IgD-negative memory B cell (primary cell): ENCODE data around the gene GPR108. TPM values are rescaled to one million over a fixed set of nuclear protein-coding genes. Genes with fewer than 3 reads are reported as not detected.
"Not testable (repeated sequence)": the region's sequence is repeated elsewhere in the genome, so short reads cannot be mapped to it uniquely, and the experiment has no call there.

Experiments used
- H3K27ac Mint-ChIP-seq, 3 donors: one replicate each; pipeline ENCODE4 v1.8.0; 2020 to 2022; ENCODE audit warnings: mild to moderate bottlenecking in 3 of 3, mixed read lengths in 3 of 3, moderate library complexity in 1 of 3
- H3K27me3 Mint-ChIP-seq: one replicate; pipeline ENCODE4 v1.8.0; 2021; ENCODE audit warnings: mixed read lengths
- H3K36me3 Mint-ChIP-seq: one replicate; pipeline ENCODE4 v1.8.0; 2020; ENCODE audit warnings: mild to moderate bottlenecking, mixed read lengths
- H3K4me1 Mint-ChIP-seq, 3 donors: one replicate each; pipeline ENCODE4 v1.8.0; 2020 to 2022; ENCODE audit warnings: mixed read lengths in 3 of 3, mild to moderate bottlenecking in 1 of 3
- H3K4me3 Mint-ChIP-seq, 4 donors: one replicate each; pipeline ENCODE4 v1.8.0; 2020 to 2022; ENCODE audit warnings: mild to moderate bottlenecking in 4 of 4, mixed read lengths in 4 of 4, moderate library complexity in 3 of 4
- H3K9me3 Mint-ChIP-seq, 3 donors: one replicate each; pipeline ENCODE4 v1.8.0; 2020 to 2021; ENCODE audit warnings: mixed read lengths in 3 of 3, mild to moderate bottlenecking in 1 of 3
- polyA plus RNA-seq: library from polyadenylated mRNA; unstranded; fragments of 300-500 nt; fragmentation: Illumina TruSeq; gene quantifications from one replicate; pipeline ENCODE4 v1.2.3, GENCODE V29; 2021

The GPR108 gene
- polyA plus RNA-seq, 1 donor from 2014 or later: 81.3 TPM

DNA sequence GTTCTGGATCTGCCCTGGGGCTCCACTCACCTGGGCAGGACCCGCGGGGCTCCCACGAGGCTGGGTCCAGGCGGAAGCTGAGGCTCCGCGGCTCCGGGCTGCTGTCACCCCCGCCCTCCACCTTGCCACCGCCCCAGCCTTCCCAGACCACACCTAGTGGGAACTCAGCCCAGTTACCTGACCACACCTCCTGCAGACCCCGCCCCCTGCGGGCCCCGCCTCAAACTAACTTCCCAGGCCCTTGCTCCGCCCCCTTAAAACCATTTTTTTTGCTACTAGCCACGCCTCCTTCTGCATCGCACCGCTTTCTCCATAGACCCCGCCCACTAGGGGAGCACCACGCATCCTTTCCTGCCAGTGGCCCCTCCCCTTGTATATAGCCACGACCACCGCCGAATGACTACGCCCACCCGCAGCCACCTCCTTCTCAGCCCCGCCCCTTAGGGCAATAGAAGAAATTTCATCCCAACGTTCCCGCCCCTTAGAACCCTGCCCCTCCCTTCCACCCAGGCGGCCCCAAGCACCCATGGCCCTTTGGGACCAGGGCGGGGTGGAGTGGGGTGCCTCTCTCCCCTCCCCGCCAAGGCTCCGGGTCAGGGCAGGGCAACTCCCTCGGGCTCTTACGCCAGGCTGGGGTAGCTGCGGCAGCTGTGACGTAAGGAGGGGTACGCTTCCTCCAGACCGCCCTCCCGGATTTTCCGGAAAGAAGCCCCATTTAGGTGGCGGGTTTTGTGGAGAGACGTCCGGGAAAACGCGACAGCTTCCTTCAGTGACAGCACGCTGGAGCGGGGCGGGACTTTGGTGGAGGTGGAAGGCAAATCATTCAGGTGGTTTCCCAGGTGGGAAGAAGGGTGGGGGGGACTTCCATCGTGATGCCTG is 30.2 kb upstream of the GPR108 start, which contains the start of gene SH2D3A:
TSS of gene SH2D3A (minus strand) at position 79 of the 879 bp plus-strand sequence. CDS start 3,687 bp downstream, outside the sequence.
- H3K27ac Mint-ChIP-seq: peak within 1 kb of the TSS; percentile 75 to 96 (median 77)
- H3K9me3 Mint-ChIP-seq: no peaks in the 10 kb centered on the region
- peaks cover 10 to 38% (median 37%) of the 10 kb centered on the region in 3 donors for H3K4me1 Mint-ChIP-seq
- no peaks in the 10 kb centered on the region for H3K36me3 Mint-ChIP-seq
- H3K27me3 Mint-ChIP-seq: no peaks in the 10 kb centered on the region
- peak within 1 kb of the TSS; percentile 90 to 94 (median 92) for H3K4me3 Mint-ChIP-seq

DNA sequence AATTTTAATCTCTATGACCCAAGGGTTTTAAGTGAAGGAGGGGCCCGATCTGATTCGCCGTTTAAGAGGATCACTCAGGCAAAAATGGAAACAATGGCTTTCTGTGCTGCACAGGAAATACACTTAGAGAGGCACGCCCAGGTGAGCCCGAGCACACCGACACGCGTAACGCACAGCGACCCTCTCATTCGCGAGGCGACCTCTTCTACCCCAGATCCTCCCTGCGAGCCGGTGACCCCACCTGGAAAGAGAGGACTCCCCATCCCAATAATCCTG is 29.6 kb upstream of the GPR108 start:
- H3K27ac Mint-ChIP-seq: peak overlapping the region; percentile 75 to 96 (median 77)
- no peaks in the 10 kb centered on the region for H3K36me3 Mint-ChIP-seq
- no peaks in the 10 kb centered on the region for H3K9me3 Mint-ChIP-seq
- H3K4me3 Mint-ChIP-seq: peak overlapping the region; percentile 90 to 94 (median 92)
- peaks cover 10 to 36% (median 34%) of the 10 kb centered on the region in 3 donors for H3K4me1 Mint-ChIP-seq
- H3K27me3 Mint-ChIP-seq: no peaks in the 10 kb centered on the region

DNA sequence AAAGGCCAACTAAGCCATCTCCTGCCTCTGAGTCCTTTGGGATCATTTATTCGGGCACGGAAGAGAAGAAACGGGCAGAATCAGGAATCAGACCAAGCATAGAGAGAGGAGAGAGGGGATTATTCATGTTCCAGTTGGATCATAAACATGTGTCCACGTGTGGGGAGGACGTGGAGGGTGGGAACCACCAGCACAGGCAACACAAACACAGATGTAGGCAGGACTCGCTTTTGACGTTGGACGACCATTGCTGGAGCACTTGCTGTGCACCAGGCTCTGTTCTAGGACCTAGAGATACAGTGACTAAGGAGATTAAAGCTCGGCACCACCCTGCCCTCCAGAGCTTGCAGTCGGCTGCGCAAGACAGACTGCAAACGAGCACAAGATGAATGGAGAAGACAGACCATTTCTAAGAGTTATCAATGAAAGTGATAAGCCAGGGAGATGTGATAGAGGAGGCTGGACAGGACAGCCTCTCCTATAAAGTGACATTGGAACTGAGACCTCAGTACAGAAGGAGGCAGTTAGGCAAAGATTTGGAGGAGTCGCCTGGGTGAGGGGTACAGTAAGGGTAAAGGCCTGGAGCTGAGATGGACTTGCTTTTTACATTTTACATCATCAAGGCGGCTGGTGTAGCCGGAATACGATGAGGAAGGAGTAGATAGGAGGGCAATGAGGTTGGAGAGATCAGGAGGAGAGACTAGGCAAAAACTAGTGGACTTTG is 29.1 kb upstream of the GPR108 start:
- H3K4me1 Mint-ChIP-seq: peaks cover 10 to 34% (median 30%) of the 10 kb centered on the region in 3 donors
- peak overlapping the region; percentile 75 to 96 (median 77) for H3K27ac Mint-ChIP-seq
- H3K9me3 Mint-ChIP-seq: no peaks in the 10 kb centered on the region
- no peaks in the 10 kb centered on the region for H3K27me3 Mint-ChIP-seq
- no peaks in the 10 kb centered on the region for H3K36me3 Mint-ChIP-seq
- H3K4me3 Mint-ChIP-seq: peak overlapping the region; percentile 90 to 94 (median 92)

DNA sequence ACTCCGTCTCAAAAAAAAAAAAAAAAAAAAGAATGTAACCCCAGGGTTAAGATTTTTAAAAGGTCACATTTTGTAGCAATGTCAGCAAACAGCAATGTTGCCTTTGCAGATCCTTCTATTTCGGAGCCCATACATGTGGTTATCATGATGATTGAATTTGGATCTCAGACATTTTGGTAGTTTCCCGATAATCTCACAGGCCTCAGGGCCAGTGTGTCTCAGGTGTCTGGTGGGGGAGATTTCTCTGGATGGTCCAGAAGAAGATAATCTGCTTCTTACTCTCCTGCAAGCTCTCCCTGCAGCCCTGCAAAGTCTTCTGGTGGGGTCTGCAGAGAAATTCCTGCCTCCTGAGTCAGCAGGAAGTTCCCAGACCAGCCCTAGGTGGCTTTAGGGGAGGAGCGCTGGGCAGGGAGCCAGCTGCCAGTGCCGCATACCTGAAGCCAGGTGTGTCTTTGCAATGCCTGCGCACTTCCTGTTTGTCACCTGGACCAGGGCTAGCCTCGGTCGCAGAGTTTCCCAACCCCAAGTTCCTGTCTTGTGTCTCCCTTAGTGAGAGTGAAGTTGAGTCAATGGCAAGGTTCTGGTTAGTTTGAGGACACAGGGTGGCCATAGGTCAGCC is 28.5 kb upstream of the GPR108 start:
- Mint-ChIP-seq H3K4me3 (peak overlapping the region; percentile 90 to 94 (median 92)), H3K27ac (peak overlapping the region; percentile 75 to 96 (median 77)), H3K9me3 (no peaks in the 10 kb centered on the region), H3K27me3 (no peaks in the 10 kb centered on the region), H3K36me3 (no peaks in the 10 kb centered on the region), H3K4me1 (peaks cover 10 to 30% (median 30%) of the 10 kb centered on the region in 3 donors)

DNA sequence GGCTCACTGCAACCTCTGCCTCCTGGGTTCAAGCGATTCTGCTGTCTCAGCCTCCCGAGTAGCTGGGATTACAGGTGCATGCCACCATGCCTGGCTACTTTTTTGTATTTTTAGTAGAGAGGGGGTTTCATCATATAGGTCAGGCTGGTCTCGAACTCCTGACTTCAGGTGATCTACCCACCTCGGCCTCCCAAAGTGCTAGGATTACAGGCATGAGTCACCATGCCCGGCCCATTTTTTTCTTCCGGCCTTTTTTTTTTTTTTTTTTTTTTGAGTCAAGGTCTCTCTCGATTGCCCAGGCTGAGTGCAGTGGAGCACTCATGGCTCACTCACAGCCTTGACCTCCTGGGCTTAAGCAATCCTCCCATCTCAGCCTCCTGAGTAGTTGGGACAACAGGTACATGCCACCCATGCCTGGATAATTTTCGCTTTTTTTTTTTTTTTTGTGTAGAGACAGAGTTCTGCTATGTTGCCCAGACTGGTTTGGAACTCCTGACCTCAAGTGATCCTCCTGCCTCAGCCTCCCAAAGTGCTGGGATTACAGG is 24.9 kb upstream of the GPR108 start:
- H3K27ac Mint-ChIP-seq: not testable (repeated sequence)
- peaks cover 4 to 24% (median 24%) of the 10 kb centered on the region in 3 donors for H3K4me1 Mint-ChIP-seq

DNA sequence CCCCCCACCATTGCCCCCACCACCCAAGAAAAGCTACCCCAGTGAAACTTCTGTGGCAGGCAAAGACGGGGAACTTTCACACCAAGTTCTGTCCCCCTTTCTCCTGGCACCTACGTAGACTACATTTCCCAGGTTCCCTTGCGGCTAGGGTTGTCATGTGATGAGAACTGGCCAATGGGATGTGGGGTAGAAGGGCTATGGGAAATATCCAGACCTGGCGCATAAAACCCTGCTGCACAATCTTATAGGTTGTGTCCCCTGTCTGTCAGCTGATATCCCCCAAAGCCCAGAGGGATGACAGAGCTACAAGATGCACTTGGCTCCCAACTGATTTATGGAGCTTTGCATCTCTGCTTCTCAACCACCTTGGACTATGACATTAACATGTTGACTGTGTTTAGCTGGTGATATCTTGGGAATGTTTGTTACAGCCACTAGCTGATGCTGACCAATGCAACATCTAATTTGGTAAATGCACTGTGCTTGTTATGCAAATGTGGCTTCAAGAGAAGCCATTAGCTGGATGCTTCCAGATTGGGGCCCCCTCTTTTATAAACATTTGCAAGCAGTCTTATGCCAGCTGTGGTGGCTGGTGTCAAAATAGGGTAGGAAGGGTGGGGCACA is 23.8 kb upstream of the GPR108 start:
- no peaks in the 10 kb centered on the region for H3K9me3 Mint-ChIP-seq
- no peak overlapping the region for H3K27ac Mint-ChIP-seq
- H3K4me3 Mint-ChIP-seq: no peak overlapping the region
- no peaks in the 10 kb centered on the region for H3K27me3 Mint-ChIP-seq
- H3K4me1 Mint-ChIP-seq: peaks cover 0 to 26% (median 16%) of the 10 kb centered on the region in 3 donors
- H3K36me3 Mint-ChIP-seq: peaks cover 5% of the 10 kb centered on the region

More for the DNA sequence above, 24.9 kb upstream of the GPR108 start:
- H3K9me3 Mint-ChIP-seq, H3K36me3 Mint-ChIP-seq, H3K4me3 Mint-ChIP-seq, H3K27me3 Mint-ChIP-seq: not testable (repeated sequence)

DNA sequence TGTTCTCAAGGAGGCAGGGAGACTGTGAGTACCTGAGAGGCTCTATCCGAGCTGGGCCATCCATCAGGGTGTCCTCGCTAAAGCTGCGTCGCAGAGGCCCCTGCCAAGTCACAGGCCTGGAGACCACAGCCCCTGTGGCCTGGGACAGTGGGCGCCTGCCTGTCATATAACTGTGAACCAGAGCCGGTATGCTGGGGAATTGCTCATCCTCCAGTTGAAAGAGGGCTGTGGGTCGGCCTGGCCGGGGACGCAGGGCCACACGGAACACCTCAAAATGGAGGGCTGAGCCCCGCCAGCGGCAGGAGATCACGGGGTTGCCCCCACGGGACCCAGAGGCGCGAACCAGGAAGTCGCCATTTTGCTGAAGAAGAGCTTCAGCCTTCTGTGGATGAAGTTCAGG is 23.2 kb upstream of the GPR108 start:
- Mint-ChIP-seq H3K4me1 (peaks cover 0 to 20% (median 11%) of the 10 kb centered on the region in 3 donors), H3K36me3 (peaks cover 5% of the 10 kb centered on the region), H3K27ac (no peak overlapping the region), H3K4me3 (no peak overlapping the region), H3K9me3 (no peaks in the 10 kb centered on the region), H3K27me3 (no peaks in the 10 kb centered on the region)

DNA sequence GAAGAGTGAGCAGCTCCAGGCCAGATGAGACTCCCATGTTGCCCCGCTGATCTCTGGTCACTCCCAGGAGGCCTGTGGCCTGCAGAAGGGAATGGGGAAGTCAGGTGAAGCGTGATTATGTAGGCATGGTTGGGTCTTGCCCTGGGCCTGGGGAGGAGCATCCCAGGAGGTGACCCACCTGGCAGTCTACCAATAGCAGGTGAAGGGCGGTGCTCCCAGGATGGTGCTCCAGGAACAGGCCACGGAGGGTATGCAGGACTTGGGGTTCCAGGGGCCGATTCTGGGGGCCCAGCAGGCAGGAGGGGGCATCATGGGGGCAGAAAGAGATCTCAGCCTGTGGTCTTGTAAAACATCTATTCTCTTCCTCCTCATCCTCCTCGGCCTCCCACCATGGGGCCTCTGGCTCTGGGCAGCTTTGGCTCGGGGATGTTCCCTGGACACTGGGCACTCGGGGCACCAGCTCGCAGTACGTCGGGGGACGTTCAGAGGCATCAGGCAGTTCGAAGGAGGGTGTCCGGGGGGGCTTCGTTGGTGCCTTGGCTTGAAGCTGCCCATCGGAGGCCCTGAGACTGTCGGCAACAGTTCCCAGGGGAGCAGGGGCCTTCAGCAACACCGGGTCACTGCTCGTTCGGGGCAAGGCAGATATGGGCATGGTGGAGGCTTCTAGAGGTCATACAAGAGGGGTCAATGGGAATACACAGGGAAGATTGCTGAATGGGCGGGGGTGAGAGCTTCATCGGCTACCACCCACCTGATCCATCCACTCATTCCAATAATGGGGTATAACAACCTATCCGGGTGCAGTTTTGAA is 17.5 kb upstream of the GPR108 start:
- Mint-ChIP-seq H3K9me3 (no peaks in the 10 kb centered on the region), H3K27me3 (no peaks in the 10 kb centered on the region), H3K4me1 (peaks cover 0 to 24% (median 15%) of the 10 kb centered on the region in 3 donors), H3K36me3 (peaks cover 8% of the 10 kb centered on the region), H3K27ac (peak overlapping the region in 1 of 3 donors; percentile 73), H3K4me3 (peak overlapping the region in 1 of 4 donors; percentile 75)

DNA sequence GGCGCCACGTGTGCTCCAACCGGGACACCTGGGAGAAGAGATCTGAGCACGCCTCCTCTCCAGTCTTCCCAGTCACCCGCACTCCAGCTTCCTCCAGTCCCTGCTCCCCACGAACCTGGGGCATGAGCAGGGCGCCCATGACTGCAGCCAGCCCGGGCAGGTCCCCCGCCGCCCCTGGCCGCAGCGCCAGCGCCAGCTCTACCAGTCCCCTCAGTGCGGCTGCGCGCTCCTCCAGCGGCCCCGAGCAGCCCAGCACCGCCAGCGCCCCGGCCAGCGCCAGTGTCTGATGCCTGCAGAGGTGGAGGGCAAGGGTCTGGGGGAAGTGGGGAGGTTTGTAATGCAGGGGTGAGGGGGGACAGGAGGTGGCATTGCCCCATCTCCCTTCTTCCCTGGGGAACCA is 16.8 kb upstream of the GPR108 start:
- Mint-ChIP-seq H3K4me1 (peaks cover 0 to 24% (median 15%) of the 10 kb centered on the region in 3 donors), H3K36me3 (peaks cover 7% of the 10 kb centered on the region), H3K4me3 (no peak overlapping the region), H3K9me3 (no peaks in the 10 kb centered on the region), H3K27ac (no peak overlapping the region), H3K27me3 (no peaks in the 10 kb centered on the region)

DNA sequence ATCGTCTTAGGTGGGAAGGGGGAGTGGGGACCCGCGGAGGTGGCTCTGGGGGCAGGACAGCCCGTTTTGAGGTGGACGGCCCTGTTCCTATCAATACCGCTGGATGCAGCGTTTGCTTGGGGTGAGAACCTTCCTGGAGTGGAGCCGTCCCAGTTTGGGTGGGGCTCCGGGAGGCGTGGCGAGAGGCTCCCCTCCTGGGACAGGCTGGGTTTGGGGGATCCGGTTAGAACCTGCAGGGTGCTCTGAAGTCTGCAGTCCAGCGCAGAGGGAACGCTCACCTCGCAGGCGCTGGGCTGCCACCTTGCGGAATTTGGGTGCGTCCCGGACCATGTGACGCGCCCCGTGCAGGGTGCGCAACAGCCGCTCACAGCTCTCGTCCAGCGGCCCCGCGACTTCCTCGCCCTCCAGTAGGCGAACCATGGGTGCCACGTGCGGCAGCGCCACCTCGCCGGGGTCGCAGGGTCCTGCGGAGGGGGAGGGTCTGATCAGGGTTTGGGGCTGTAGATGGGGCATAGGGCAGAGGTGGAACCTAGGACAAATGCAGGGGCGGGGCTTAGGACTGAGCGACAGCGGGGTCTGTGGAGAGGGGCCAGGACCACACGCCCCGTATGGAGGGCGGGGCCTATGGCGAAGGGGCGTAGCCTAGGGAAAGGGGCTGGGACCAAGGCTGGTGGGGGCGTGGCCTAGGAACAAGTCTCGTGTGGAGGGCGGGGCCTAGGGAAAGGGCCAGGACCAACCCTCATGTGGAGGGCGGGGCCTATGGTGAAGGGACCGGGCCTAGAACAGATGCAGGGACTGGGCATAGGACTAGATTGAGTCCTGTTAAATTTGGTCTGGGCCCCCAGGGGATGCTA is 16.0 kb upstream of the GPR108 start:
- Mint-ChIP-seq H3K27me3 (no peaks in the 10 kb centered on the region), H3K4me1 (peaks cover 0 to 21% (median 14%) of the 10 kb centered on the region in 3 donors), H3K9me3 (no peaks in the 10 kb centered on the region), H3K4me3 (peak overlapping the region; percentile 65 to 93 (median 82)), H3K36me3 (peaks cover 5% of the 10 kb centered on the region), H3K27ac (peak overlapping the region; percentile 73 to 84 (median 80))

DNA sequence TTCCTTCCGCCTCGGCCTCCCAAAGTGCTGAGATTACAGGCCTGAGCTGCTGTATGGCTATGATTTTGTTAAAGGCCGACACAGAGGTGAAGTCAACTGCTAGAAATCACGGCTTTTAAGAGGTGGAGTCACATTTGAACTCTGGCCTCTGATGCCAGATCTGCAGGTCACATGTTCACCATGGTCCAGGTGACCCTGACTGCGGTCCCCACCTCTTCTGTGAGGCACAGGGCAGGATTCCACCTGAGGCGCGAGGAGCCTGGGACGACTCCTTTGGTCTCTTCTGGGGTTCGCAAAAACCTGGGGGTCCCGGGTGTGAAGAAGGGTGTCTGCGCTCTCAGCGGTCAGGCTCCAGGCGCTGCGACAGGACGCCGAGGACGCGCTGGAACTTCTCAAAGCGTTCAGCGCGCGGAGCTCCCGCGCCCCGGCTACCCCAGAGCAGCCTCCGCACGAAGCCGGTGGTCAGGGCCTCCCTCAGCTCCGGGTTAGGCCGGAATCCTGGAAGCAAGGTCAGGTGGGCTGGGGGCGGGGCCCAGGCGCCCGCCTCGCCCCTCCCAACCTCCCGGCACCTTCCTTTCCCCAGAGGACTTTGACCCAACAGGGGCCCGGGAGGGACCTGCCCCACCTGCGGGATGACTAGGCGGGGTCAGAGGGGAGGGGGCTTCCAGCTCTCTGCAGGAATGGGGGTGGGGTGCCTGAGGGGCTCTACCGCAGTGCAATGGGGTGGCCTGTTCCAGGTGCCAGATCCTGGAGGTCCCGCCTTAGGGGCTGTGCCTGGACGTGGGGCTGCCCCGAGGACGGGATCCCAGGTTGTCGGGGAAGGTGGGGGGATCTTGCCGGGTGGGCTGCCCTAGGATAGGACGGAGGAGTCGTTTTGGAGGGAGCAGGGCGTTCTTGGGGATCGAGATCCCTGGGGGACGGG is 15.1 kb upstream of the GPR108 start:
- H3K4me3 Mint-ChIP-seq: peak overlapping the region in 2 of 4 donors; percentile 65 to 93
- H3K36me3 Mint-ChIP-seq: peaks cover 5% of the 10 kb centered on the region
- peaks cover 0 to 16% (median 11%) of the 10 kb centered on the region in 3 donors for H3K4me1 Mint-ChIP-seq
- H3K27ac Mint-ChIP-seq: peak overlapping the region in 2 of 3 donors; percentile 73 to 84
- H3K9me3 Mint-ChIP-seq: no peaks in the 10 kb centered on the region
- H3K27me3 Mint-ChIP-seq: no peaks in the 10 kb centered on the region

DNA sequence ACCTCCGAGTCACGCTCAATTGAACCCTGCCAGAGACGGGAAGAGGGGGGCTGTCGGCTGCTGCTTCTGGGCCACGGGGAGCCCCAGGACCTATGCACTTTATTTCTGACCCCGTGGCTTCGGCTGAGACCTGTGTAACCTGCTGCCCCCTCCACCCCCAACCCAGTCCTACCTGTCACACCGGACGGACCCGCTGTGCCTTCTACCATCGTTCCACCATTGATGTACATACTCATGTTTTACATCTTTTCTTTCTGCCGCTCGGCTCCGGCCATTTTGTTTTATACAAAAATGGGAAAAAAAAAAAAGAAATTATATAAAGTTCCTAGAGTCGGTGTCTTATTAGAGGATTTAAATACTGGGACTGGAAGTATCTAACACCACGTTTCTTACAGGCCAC is 13.8 kb upstream of the GPR108 start:
- peaks cover 0 to 9% (median 8%) of the 10 kb centered on the region in 3 donors for H3K4me1 Mint-ChIP-seq
- H3K36me3 Mint-ChIP-seq: peaks cover 7% of the 10 kb centered on the region
- no peaks in the 10 kb centered on the region for H3K9me3 Mint-ChIP-seq
- peak overlapping the region in 1 of 3 donors; percentile 23 for H3K27ac Mint-ChIP-seq
- no peak overlapping the region for H3K4me3 Mint-ChIP-seq
- no peaks in the 10 kb centered on the region for H3K27me3 Mint-ChIP-seq
